ENCODE data around the gene POT1. TPM values are rescaled to one million over a fixed set of nuclear protein-coding genes. Genes with fewer than 3 reads are reported as not detected.

POT1 gene
- total and polyA plus RNA-seq, 2 of the 8 experiments (the other 6 are each of a cell fraction or from before 2014, with no cell fraction given) = 13.1 to 22.8 TPM

- no peak overlapping the region for H2BK5ac ChIP-seq (ENCODE audit: low read depth, low read length)
- no peak overlapping the region for H3K4me3 ChIP-seq (ENCODE audit: extremely low read depth in 1 of 4, insufficient read depth in 2 of 4, low read depth in 3 of 4, low read length in 4 of 4)
- no peak overlapping the region for H4K91ac ChIP-seq (replicated peaks; ENCODE audit: insufficient read length, low read length)
- no peak overlapping the region for H3K14ac ChIP-seq (ENCODE audit: insufficient read length)
- H4K8ac ChIP-seq (ENCODE audit: extremely low read depth, insufficient read depth, low read length) = no peak overlapping the region
- H3K56ac ChIP-seq (replicated peaks; ENCODE audit: insufficient read length, low read depth, low read length) = no peak overlapping the region
- FAIRE-seq = no peak
- no peak for TF ChIP-seq SP4 (IDR thresholded peaks at IDR 0.05; ENCODE audit: low read length)
- TF ChIP-seq GTF2F1 (IDR thresholded peaks at IDR 0.05; ENCODE audit: borderline replicate concordance, low read depth, low read length) = no peak
- TF ChIP-seq HDAC6 (IDR thresholded peaks at IDR 0.05; ENCODE audit: low read depth, low read length) = no peak
- no peak for TF ChIP-seq ASH2L (IDR thresholded peaks at IDR 0.05; ENCODE audit: low read length)
- no peak for TF ChIP-seq RBBP5 (IDR thresholded peaks at IDR 0.05; ENCODE audit: borderline replicate concordance, low read depth, low read length)
- no peak for TF ChIP-seq POLR2A (IDR thresholded peaks at IDR 0.05; ENCODE audit: control extremely low read depth in 1 of 2, low read depth in 2 of 2, low read length in 2 of 2)
- TF ChIP-seq SIRT6 (IDR thresholded peaks at IDR 0.05; ENCODE audit: low read length) = no peak
- no peak for TF ChIP-seq RXRA (IDR thresholded peaks at IDR 0.05; ENCODE audit: insufficient read depth, low read depth, low read length)
- TF ChIP-seq CBX5 (IDR thresholded peaks at IDR 0.05; ENCODE audit: low read depth, low read length) = no peak
- no peak for TF ChIP-seq SAP30 (IDR thresholded peaks at IDR 0.05; ENCODE audit: insufficient read depth, insufficient replicate concordance, low read length)
- no peak for TF ChIP-seq CREB1 (IDR thresholded peaks at IDR 0.05)
- no peak for TF ChIP-seq CBX8 (IDR thresholded peaks at IDR 0.05; ENCODE audit: borderline replicate concordance, low read depth, low read length)
- TF ChIP-seq RFX5 (IDR thresholded peaks at IDR 0.05; ENCODE audit: borderline replicate concordance, low read depth, low read length) = no peak
- no peak for TF ChIP-seq POU5F1 (IDR thresholded peaks at IDR 0.05; ENCODE audit: low read depth, low read length)
- TF ChIP-seq TAF1 (IDR thresholded peaks at IDR 0.05; ENCODE audit: low read depth, low read length) = no peak
- no peaks in the 10 kb centered on the region for H3K79me1 ChIP-seq (ENCODE audit: low read depth, low read length)
- H3K23ac ChIP-seq (ENCODE audit: insufficient read length) = no peak overlapping the region
- H3K36me3 ChIP-seq (ENCODE audit: control insufficient read depth in 2 of 4, insufficient read depth in 4 of 4, low read length in 3 of 4) = no peaks in the 10 kb centered on the region
- H2AK5ac ChIP-seq (ENCODE audit: low read depth, low read length) = no peak overlapping the region
- H3K9ac ChIP-seq (replicated peaks in 1 of 4; ENCODE audit: extremely low read depth in 1 of 4, low read depth in 3 of 4, low read length in 3 of 4) = no peak overlapping the region
- H3K9me3 ChIP-seq (ENCODE audit: insufficient read depth in 2 of 2, low read depth in 1 of 2, low read length in 1 of 2) = no peaks in the 10 kb centered on the region
- no peak overlapping the region for H3K27ac ChIP-seq (ENCODE audit: low read depth, low read length)
- H2AFZ ChIP-seq (ENCODE audit: low read length) = no peak overlapping the region
- ChIA-PET CTCF (ENCODE audit: partially characterized antibody) (interaction anchor here (0.6 to 1.7 kb wide), 6 partner anchors 8 to 677 kb away, joined by 3 to 7 read pairs (median 4); partner anchors contain the start of gene GPR37), POLR2A (ENCODE audit: partially characterized antibody) (interaction anchor here (0.8 kb wide), 1 partner anchor 11 kb away, joined by 3 read pairs; the partner anchor contains the start of gene GPR37)
- H4K5ac ChIP-seq (ENCODE audit: insufficient read length, low read depth, low read length) = no peak overlapping the region
- no peak overlapping the region for H3K18ac ChIP-seq (ENCODE audit: extremely low read depth, low read length)
- no peak overlapping the region for H2BK15ac ChIP-seq (ENCODE audit: low read length)
- H4K20me1 ChIP-seq (replicated peaks in 1 of 2; ENCODE audit: control insufficient read depth in 1 of 2, insufficient read depth in 2 of 2, low read length in 2 of 2) = no peaks in the 10 kb centered on the region
- WGBS, 2 experiments (ENCODE audit: extremely low coverage in 1 of 2, insufficient coverage in 1 of 2, insufficient read length in 1 of 2, insufficient replicate concordance in 2 of 2, low coverage in 1 of 2, low lambda C conversion rate in 2 of 2, missing lambda C conversion rate in 1 of 2) = 87% methylated on average over 2 of the region's 2 CpGs; no CpG with 5 or more reads in 1 of the 2 experiments
- DNase-seq (ENCODE audit: low read depth in 1 of 2, low spot score in 2 of 2) = no peak
- H3K23me2 ChIP-seq (ENCODE audit: low read depth, low read length) = no peaks in the 10 kb centered on the region
- peaks cover 0 to 4% (median 2%) of the 10 kb centered on the region in 4 experiments; a peak in 3 of 7 replicates for H3K4me1 ChIP-seq (replicated peaks in 1 of 4; ENCODE audit: control insufficient read depth in 3 of 4, insufficient read depth in 4 of 4, low read length in 3 of 4)
- H3K4ac ChIP-seq (replicated peaks; ENCODE audit: insufficient read length, low read depth, low read length) = no peak overlapping the region
- H2BK12ac ChIP-seq (ENCODE audit: low read depth, low read length) = no peak overlapping the region
- no peaks in the 10 kb centered on the region for H3K79me2 ChIP-seq (ENCODE audit: control insufficient read depth in 1 of 2, insufficient read depth in 2 of 2, low read length in 2 of 2)
- H3K27me3 ChIP-seq (replicated peaks in 1 of 4; ENCODE audit: control insufficient read depth in 3 of 4, extremely low read depth in 1 of 4, insufficient read depth in 3 of 4, low read length in 3 of 4) = no peaks in the 10 kb centered on the region
- no peak overlapping the region for H3K4me2 ChIP-seq (ENCODE audit: insufficient read depth in 1 of 2, low read depth in 2 of 2, low read length in 2 of 2)
- H2BK120ac ChIP-seq (replicated peaks; ENCODE audit: low read depth, low read length) = no peak overlapping the region
- H2BK20ac ChIP-seq (ENCODE audit: low read length) = no peak overlapping the region
Observed at GRCh38 chr7:124777268-124777667, 152.4 kb downstream of the POT1 start.
